Breast epithelium (tissue), 3 donors: Measurements from ENCODE around the gene ASCC3.

Source experiments
- CTCF ChIP-seq, 3 donors: fragments of 450-650 bp; IDR thresholded peaks; one replicate each; pipeline ENCODE4 v1.5.1; 2016 to 2017; ENCODE audit warnings: antibody characterized with exemption in 3 of 3, mild to moderate bottlenecking in 3 of 3, moderate library complexity in 3 of 3
- POLR2A ChIP-seq: fragments of 450-650 bp; IDR thresholded peaks from one replicate; pipeline ENCODE4 v1.6.1; 2016; ENCODE audit warnings: antibody characterized with exemption, mild to moderate bottlenecking, moderate library complexity
- POLR2AphosphoS5 ChIP-seq, 3 donors: sonication (generic); formaldehyde crosslinking; IDR thresholded peaks; one replicate each; pipeline ENCODE4 v1.6.1; 2017; ENCODE audit warnings: antibody characterized with exemption in 3 of 3

DNA sequence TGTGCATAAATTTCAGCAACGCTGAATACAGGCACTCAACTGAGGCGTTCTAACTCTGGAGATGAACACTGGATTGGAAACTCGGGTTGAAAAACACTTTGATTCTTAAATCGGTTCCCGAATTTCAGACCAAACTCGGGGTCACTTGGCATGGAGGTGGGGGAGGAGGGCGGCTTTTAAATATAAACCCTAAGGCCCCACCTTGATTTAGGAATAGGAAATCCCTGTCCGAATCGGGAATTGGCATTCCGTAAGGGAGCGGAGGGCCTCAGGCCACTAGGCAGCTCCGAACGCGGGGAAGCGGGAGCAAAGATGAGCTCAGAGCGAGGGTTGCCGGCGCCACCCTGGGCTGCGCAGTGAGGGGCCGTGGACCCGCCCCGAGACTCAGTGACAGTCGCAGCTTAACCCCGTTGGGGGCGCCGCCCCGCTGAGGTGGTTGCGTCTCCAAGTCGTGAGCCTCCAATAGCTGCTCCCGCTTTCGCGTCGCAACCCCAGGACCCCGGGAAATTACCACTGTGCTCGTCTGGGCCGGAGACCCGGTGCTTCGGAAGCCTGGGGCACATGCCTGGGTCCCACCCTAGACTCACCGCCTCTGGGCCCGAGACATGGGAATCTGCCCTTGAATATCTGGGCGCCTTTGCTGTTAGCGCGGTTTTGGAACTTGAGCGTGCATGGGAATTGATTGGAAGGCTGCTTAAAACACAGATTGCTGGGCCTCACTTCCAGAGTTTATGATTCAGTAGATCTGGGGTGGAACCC, 411.8 kb downstream of the ASCC3 start:
- TF ChIP-seq CTCF (IDR thresholded peaks at IDR 0.05) (no peak), POLR2A (no peak), POLR2AphosphoS5 (IDR thresholded peaks at IDR 0.05) (no peak)
